Right ventricle myocardium superior (tissue), 1 donor: ENCODE results near the gene NFATC2. TPM values are rescaled to one million over a fixed set of nuclear protein-coding genes. Genes with fewer than 3 reads are reported as not detected.
A peak's percentile ranks its signal among the peaks of the same experiment; 100 is the strongest.

Source experiments
- ATAC-seq: fragments of 200-7000 bp; cut with Tn5 transposase; one replicate; pipeline ENCODE4 v1.9.1; 2020; ENCODE audit warnings: mild to moderate bottlenecking; ENCODE audit not compliant: poor library complexity
- DNase-seq: peaks from one replicate; pipeline ENCODE4 v3.0.0-alpha.2; 2020
- intact Hi-C: fragments of 100-400 bp; cut with DNase I; formaldehyde crosslinking; loops from one replicate; pipeline ENCODE4 v1.11.2; 2022
- total RNA-seq: library from RNA; stranded (reverse); fragmentation: NEBNext Ultra II Directional; extraction: Animal tissue kit (Norgen Biotek cat#: 25700); gene quantifications from one replicate; pipeline ENCODE4 v1.2.1, GENCODE V29; 2021
- donor health status: DM: no; HTN: yes; CAD: no; lungs with severe emphysema.

Gene NFATC2
- total RNA-seq, 1 donor from 2014 or later, result 2.0 TPM

DNA sequence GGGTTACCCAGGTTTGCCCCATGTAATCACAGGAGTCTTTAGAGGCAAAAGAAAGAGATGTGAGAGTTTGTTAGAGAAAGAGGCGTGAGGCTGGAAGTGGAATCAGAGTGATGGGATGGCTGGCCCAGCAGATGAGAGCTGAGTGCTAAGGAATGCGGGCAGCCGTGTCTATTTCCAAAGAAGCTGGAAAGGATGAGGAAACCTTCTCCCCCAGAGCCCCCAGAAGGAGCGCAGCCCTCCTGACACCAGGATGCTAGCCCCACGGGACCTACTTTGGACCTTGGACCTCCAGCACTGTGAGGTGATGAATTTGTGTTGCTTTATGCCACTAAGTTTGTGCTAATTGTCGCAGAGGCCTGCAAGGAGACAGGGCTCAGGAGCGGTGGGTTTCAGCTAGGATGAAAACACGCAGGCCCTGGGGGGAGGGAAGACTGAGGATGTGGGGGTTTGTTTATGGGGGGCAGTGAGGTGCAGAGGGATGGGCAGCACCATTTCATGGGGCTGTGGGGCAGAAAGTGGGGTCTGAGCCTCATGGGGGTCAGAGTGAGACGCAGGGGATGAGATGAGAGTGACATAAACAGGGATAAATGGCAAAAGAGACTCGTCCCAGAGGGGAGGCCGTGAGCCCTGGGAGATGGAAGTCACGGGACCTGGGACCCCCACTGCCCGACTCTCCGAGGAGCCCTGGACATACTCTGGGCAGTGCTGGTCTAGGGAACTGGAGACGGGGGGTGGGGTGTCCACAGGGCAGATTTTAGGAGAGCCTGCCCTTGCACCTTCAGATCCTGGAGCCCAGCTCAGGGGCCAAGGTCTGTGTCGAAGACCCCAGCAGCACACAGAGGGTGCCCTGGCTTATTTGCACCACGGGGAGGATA, 160.2 kb downstream of the NFATC2 start:
- no peak for ATAC-seq
- no peak for DNase-seq
- intact Hi-C loops, result no loop called here

DNA sequence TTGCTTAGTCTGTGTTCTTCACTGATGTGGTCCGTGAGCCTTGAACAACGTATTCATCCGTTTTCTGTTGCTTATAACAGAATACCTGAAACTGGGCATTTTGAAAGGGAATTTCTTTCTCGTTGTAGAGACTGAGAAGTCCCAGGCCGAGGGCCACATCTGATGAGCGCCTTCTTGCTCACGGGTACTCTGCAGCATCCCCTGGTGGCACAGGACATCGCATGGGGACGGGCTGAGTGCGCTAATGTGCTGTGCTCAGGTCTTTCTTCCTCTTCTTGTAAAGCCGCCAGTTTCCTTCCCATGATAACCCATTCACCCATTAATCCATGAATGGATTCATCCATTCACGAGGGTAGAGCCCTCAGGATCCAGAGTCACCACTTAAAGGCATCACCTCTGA, 161.0 kb downstream of the NFATC2 start:
- no peak for DNase-seq
- ATAC-seq, result no peak
- intact Hi-C loops, result no loop called here

DNA sequence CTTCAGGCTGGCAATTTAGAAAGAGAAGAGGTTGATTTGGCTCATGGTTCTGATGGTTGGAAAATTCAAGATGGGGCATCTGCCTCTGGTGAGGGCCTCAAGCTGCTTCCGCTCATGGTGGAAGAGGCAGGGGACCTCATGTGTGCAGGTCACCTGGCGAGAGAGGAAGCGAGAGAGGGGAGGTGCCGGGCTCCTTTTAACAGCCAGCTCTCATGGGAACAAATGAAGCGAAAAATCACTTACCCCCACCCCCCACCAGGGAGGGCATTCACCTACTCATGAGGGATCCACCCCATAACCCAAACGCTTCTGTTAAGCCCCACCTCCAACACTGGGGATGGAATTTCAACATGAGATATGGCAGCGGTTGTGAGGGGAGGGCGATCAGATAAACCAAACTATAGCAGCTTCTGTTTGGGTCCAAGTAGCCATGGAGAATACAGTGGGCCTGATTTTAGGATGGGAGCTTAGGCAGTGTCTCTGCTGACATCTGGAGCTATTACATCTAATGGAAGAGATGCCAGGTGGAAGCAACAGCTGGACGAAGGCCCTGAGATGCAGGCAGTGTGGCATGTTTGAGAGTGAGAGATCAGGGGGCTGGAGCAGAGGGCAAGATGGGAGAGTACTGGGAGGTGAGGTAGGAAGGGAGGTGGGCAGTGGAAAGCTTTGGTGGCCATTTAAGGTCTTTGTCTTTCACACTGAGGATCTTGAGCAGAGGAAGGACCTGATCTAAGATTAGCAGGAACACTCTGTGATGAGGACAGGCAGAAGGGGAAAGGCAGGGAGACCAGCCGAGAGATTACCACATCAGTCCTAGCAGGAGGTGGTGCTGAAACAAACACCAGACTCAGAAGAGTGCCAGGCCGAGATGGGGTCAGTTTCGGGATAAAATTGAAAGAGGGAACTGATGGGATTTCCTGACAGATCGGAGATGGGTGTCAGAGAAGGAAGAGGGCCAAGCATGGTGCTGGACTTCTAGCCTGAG, 161.8 kb downstream of the NFATC2 start:
- intact Hi-C loops, result no loop called here
- DNase-seq (no peak), ATAC-seq (peak; percentile 59)

DNA sequence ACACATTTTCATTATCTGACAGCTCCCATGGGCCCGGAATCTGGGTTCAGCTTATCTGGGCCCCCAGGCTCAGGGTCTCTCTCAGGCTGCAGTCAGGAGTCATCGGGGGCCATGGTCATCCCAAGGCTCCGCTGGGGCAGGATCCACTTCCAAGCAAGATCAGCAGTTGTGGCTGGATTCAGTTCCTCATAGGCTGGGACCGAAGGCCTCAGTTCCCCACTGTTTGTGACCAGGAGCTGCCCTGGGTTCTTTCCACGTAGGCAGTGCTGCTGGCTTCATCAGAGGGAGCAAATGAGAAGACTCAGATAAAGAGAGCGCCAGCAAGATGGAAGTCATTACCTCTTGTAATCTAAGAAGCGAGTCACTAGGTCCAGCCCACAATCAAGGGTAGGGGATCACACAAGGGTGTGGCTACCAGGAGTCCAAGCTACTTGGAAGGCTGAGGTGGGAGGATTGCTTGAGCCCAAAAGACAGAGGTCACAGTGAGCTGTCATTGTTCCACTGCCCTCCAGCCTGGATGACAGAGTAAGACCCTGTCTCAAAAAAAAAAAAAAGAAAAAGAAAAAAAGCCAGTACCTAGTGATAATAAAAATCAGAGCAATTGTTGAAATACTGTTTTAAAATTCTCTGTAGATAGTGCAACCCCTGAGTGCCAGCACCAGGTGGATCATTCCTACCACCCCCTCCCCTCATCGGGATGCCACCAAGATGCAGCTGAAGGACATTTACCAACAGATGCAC, 162.7 kb downstream of the NFATC2 start:
- ATAC-seq (no peak), DNase-seq (no peak)
- intact Hi-C loops, result no loop called here

- ATAC-seq (no peak), DNase-seq (no peak)
- intact Hi-C loops, result no loop called here
Measured at GRCh38 chr20:51378171-51378928, 164.2 kb downstream of the NFATC2 start.

DNA sequence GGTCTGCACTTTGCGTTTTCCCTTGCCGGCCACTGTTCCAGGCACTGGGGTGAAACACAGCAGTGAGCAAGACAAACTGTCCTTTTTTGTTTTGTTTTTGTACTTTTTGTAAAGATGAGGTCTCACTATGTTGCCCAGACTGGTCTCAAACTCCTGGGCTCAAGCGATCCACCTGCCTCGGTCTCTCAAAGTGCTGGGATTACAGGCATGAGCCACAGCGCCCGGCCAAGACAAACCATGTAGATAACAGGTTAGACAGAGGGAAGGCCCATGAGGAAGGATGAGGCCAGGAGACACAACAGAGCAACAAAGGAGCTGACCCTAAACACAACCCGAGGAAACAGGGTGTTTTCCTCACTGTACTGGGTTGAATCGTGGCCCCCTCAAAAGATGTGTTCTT, 165.4 kb downstream of the NFATC2 start:
- no peak for ATAC-seq
- intact Hi-C loops, result no loop called here
- DNase-seq, result no peak

GRCh38 chr20:51376111-51376510, 166.4 kb downstream of the NFATC2 start:
- ATAC-seq (no peak), DNase-seq (no peak)
- intact Hi-C loops, result no loop called here

- intact Hi-C loops, result no loop called here
- ATAC-seq (no peak), DNase-seq (no peak)
Measured at GRCh38 chr20:51375561-51375960, 167.0 kb downstream of the NFATC2 start.

GRCh38 chr20:51374961-51375360, 167.6 kb downstream of the NFATC2 start:
- DNase-seq (no peak), ATAC-seq (no peak)
- intact Hi-C loops, result loop anchor here (5.0 kb wide), 1 partner anchor 222 kb away; no protein-coding TSS in a partner anchor

GRCh38 chr20:51374456-51374830, 168.1 kb downstream of the NFATC2 start:
- intact Hi-C loops, result loop anchor here (5.0 kb wide), 1 partner anchor 223 kb away; no protein-coding TSS in a partner anchor
- DNase-seq (no peak), ATAC-seq (no peak)

DNA sequence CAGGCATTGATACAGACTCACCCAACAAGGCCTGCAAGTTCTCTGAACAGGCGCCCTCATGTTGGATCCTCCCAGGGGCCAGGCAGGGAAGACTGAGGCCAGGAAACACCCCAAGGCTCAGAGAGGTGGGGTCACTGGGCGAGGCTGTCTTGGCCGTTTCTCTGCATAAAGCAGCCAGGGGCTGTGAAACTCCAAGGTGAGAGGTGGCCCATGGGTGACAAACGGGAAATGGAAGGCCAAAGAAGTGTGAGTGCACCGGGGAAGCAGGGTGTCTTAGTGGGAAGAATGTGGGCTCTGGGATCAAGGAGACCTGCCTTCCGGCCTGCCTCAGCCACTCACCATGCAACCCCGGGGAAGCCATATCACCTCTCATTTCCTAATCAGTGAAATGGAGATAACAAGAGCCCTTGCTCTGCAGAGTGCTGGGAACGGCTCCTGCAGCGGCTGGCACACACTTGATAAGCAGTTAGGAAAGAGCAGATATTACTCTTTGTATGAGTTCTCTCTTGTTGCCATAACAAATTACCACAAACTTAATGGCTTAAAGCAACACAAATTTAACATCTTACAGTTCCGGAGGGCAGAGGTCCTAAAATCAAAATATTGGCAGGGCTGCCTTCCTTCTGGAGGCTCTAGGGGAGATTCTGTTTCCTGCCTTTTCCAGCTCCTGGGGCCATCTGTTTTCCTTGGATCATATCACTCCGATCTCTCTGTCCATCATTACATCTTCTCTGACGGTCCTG, 168.6 kb downstream of the NFATC2 start:
- DNase-seq (peak; percentile 56), ATAC-seq (peak; percentile 62)
- intact Hi-C loops, result loop anchor here (5.0 kb wide), 1 partner anchor 223 kb away; no protein-coding TSS in a partner anchor

DNA sequence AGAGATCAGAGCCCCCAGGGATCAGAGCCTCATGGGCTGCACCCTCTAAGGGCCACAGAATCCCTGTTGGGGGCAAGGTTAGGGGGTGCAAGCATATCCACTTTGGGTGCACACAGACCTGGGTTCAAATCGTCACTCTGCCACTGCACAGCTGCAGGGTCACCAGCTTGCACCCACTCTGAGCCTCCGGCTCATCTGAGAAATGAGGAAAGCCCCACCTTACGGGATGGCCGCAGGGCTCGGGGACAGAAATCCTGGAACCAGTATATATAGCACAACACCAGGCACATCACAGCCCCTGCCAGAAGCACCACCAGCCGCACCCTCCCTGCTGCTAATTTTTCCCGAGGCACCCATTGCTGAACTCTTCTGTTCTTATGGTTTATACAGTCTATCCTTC, 169.6 kb downstream of the NFATC2 start:
- ATAC-seq, result no peak
- intact Hi-C loops, result loop anchor here (5.0 kb wide), 1 partner anchor 224 kb away; no protein-coding TSS in a partner anchor
- DNase-seq, result no peak

- intact Hi-C loops, result loop anchor here (5.0 kb wide), 1 partner anchor 225 kb away; no protein-coding TSS in a partner anchor
- peak; percentile 71 for DNase-seq
- ATAC-seq, result peak; percentile 95
Measured at GRCh38 chr20:51372176-51372803, 170.2 kb downstream of the NFATC2 start.

DNA sequence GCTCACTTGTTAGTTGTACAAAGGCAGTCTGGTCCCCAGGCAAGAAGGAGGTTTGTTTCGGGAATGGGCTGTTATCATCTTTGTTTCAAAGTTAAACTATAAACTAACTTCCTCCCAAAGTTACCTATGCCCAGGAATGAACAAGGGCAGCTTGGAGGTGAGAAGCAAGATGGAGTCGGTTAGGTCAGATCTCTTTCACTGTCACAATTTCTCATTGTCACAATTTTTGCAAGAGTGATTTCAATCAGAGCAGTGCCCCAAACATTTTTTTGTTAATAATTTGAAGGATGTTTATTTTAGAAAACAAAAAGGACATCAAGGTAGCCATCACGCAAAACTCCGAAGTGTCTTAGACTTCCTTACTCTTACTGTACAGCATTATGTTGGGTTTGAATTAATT, 170.8 kb downstream of the NFATC2 start:
- intact Hi-C loops, result loop anchor here (5.0 kb wide), 1 partner anchor 226 kb away; no protein-coding TSS in a partner anchor
- DNase-seq (no peak), ATAC-seq (no peak)

GRCh38 chr20:51369503-51369902, 173.0 kb downstream of the NFATC2 start:
- DNase-seq (no peak), ATAC-seq (no peak)

GRCh38 chr20:51368461-51369211, 173.9 kb downstream of the NFATC2 start:
- no peak for ATAC-seq

More at GRCh38 chr20:51369503-51369902, 173.0 kb downstream of the NFATC2 start:
- intact Hi-C loops, result no loop called here

More at GRCh38 chr20:51368461-51369211, 173.9 kb downstream of the NFATC2 start:
- intact Hi-C loops, result no loop called here
- no peak for DNase-seq
